ENCODE measurements around the gene CST6. TPM values are rescaled to one million over a fixed set of nuclear protein-coding genes. Genes with fewer than 3 reads are reported as not detected.
A peak's percentile ranks its signal among the peaks of the same experiment; 100 is the strongest.
"Not testable (repeated sequence)": the region's sequence is repeated elsewhere in the genome, so short reads cannot be mapped to it uniquely, and the experiment has no call there.

CST6 gene
- total RNA-seq, 1 donor from 2014 or later: not detected

DNA sequence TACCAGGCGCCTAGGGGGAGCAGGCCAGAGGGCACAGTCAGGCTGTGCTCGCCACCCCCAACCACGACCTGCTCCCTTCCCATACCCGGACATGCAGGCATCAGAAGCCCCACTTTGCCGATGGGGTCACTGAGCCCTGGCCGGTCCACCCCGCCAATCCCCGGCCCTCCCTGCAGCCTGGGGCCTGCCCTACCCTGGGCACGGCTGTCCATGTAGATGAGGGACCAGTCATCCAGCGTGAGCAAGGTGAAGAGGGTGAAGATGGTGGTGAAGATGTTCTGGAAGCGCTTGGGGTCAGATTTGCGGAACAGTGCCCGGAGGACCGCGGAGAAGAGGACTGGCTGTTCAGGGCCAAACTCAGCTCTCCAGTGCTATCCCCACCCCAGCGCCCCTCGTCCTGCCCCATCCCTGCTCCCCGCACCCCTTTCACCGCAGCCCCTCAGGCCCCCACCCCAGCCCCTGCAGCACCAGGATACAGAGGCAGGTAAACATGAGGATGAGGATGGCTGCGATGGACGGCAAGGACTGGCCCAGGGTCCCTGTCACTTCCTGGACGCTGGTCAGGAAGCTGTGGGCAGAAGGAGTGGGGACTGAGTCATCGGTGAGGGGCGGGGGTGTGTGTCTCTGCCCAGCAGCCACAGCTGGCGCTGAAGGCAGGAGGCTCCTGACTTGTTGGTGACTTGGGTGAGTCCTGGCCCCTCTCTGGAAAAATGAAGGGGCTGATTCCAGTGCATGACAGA lies 9.0 kb downstream of the CST6 start:
- no peaks in the 10 kb centered on the region for H3K9me3 Mint-ChIP-seq
- Histone ChIP-seq H3K27me3 (peaks cover 29% of the 10 kb centered on the region), H3K4me1 (no peaks in the 10 kb centered on the region), H3K9ac (no peak overlapping the region), H3K79me2 (ENCODE audit: low read depth) (no peaks in the 10 kb centered on the region), H4K20me1 (ENCODE audit: low read depth) (no peaks in the 10 kb centered on the region), H3K36me3 (no peaks in the 10 kb centered on the region), H3K4me3 (no peak overlapping the region), H3K27ac (no peak overlapping the region), H3K4me2 (no peak overlapping the region), H3F3A (ENCODE audit: low read depth) (no peaks in the 10 kb centered on the region), H3K9me3 (ENCODE audit: low read depth) (no peaks in the 10 kb centered on the region), H2AFZ (replicated peaks) (no peak overlapping the region)
- peaks cover 4% of the 10 kb centered on the region for H3K4me1 Mint-ChIP-seq
- DNase-seq (ENCODE audit: low spot score): no peak
- peaks cover 12% of the 10 kb centered on the region for H3K27me3 Mint-ChIP-seq (ENCODE audit: insufficient read depth, low read depth)
- no peak overlapping the region for H3K27ac Mint-ChIP-seq
- H3K36me3 Mint-ChIP-seq: no peaks in the 10 kb centered on the region
- no peak overlapping the region for H3K4me3 Mint-ChIP-seq
- TF ChIP-seq EZH2phosphoT487 (IDR thresholded peaks at IDR 0.05) (no peak), EZH2 (IDR thresholded peaks at IDR 0.05) (no peak)
- TF ChIP-seq, protein P1, sequence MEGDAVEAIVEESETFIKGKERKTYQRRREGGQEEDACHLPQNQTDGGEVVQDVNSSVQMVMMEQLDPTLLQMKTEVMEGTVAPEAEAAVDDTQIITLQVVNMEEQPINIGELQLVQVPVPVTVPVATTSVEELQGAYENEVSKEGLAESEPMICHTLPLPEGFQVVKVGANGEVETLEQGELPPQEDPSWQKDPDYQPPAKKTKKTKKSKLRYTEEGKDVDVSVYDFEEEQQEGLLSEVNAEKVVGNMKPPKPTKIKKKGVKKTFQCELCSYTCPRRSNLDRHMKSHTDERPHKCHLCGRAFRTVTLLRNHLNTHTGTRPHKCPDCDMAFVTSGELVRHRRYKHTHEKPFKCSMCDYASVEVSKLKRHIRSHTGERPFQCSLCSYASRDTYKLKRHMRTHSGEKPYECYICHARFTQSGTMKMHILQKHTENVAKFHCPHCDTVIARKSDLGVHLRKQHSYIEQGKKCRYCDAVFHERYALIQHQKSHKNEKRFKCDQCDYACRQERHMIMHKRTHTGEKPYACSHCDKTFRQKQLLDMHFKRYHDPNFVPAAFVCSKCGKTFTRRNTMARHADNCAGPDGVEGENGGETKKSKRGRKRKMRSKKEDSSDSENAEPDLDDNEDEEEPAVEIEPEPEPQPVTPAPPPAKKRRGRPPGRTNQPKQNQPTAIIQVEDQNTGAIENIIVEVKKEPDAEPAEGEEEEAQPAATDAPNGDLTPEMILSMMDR (IDR thresholded peaks at IDR 0.05): no peak

- no peak overlapping the region for H3K4me3 ChIP-seq
- Mint-ChIP-seq H3K27ac (peak overlapping the region; percentile 35), H3K4me3 (peak overlapping the region; percentile 7), H3K4me1 (peaks cover 4% of the 10 kb centered on the region), H3K9me3 (no peaks in the 10 kb centered on the region), H3K27me3 (ENCODE audit: insufficient read depth, low read depth) (peaks cover 12% of the 10 kb centered on the region), H3K36me3 (no peaks in the 10 kb centered on the region)
- no peaks in the 10 kb centered on the region for H3K36me3 ChIP-seq
- H4K20me1 ChIP-seq (ENCODE audit: low read depth): no peaks in the 10 kb centered on the region
- no peak overlapping the region for H3K27ac ChIP-seq
- no peaks in the 10 kb centered on the region for H3K9me3 ChIP-seq (ENCODE audit: low read depth)
- H3K79me2 ChIP-seq (ENCODE audit: low read depth): no peaks in the 10 kb centered on the region
- peak; percentile 90 for DNase-seq (ENCODE audit: low spot score)
- no peaks in the 10 kb centered on the region for H3K4me1 ChIP-seq
- H3K27me3 ChIP-seq: peaks cover 29% of the 10 kb centered on the region
- no peak overlapping the region for H3K4me2 ChIP-seq
- H2AFZ ChIP-seq (replicated peaks): peak overlapping the region; percentile 82
- no peak overlapping the region for H3K9ac ChIP-seq
- H3F3A ChIP-seq (ENCODE audit: low read depth): no peaks in the 10 kb centered on the region
- TF ChIP-seq, protein P1 (IDR thresholded peaks at IDR 0.05): peak; percentile 94
- peak; percentile 33 for TF ChIP-seq EZH2phosphoT487 (IDR thresholded peaks at IDR 0.05)
- peak; percentile 71 for TF ChIP-seq EZH2 (IDR thresholded peaks at IDR 0.05)
These were observed 10.8 kb downstream of the CST6 start for GRCh38 chr11:66022401-66023185.

- H2AFZ ChIP-seq (replicated peaks); H3K9me3 Mint-ChIP-seq; H3K27ac Mint-ChIP-seq; H3K27ac ChIP-seq; DNase-seq (ENCODE audit: low spot score); H3K9me3 ChIP-seq (ENCODE audit: low read depth); H3K4me3 ChIP-seq; H3K36me3 Mint-ChIP-seq; H3K4me3 Mint-ChIP-seq; H3K4me1 Mint-ChIP-seq; H3K9ac ChIP-seq; H4K20me1 ChIP-seq (ENCODE audit: low read depth); H3K4me2 ChIP-seq; H3K4me1 ChIP-seq; H3K36me3 ChIP-seq; H3K79me2 ChIP-seq (ENCODE audit: low read depth); H3F3A ChIP-seq (ENCODE audit: low read depth): not testable (repeated sequence)
- H3K27me3 Mint-ChIP-seq (ENCODE audit: insufficient read depth, low read depth): peaks cover 13% of the 10 kb centered on the region
- H3K27me3 ChIP-seq: peaks cover 29% of the 10 kb centered on the region
These were observed 11.3 kb downstream of the CST6 start for GRCh38 chr11:66023186-66023440.

- no peaks in the 10 kb centered on the region for H3K4me1 ChIP-seq
- no peak within 1 kb of the TSS for H3K4me3 ChIP-seq
- no peak for DNase-seq (ENCODE audit: low spot score)
- H3K9me3 ChIP-seq (ENCODE audit: low read depth): no peaks in the 10 kb centered on the region
- Mint-ChIP-seq H3K4me3 (peak within 1 kb of the TSS; percentile 24), H3K9me3 (no peaks in the 10 kb centered on the region), H3K27ac (no peak within 1 kb of the TSS), H3K4me1 (peaks cover 4% of the 10 kb centered on the region), H3K27me3 (ENCODE audit: insufficient read depth, low read depth) (peaks cover 12% of the 10 kb centered on the region), H3K36me3 (no peaks in the 10 kb centered on the region)
- H3K4me2 ChIP-seq: no peak within 1 kb of the TSS
- no peak within 1 kb of the TSS for H3K9ac ChIP-seq
- no peaks in the 10 kb centered on the region for H3K36me3 ChIP-seq
- TF ChIP-seq EZH2phosphoT487 (IDR thresholded peaks at IDR 0.05): no peak
- TF ChIP-seq, protein P1 (IDR thresholded peaks at IDR 0.05): no peak
- H3K27me3 ChIP-seq: peaks cover 29% of the 10 kb centered on the region
- H2AFZ ChIP-seq (replicated peaks): no peak within 1 kb of the TSS
- no peaks in the 10 kb centered on the region for H3K79me2 ChIP-seq (ENCODE audit: low read depth)
- no peak within 1 kb of the TSS for H3K27ac ChIP-seq
- no peaks in the 10 kb centered on the region for H3F3A ChIP-seq (ENCODE audit: low read depth)
- no peaks in the 10 kb centered on the region for H4K20me1 ChIP-seq (ENCODE audit: low read depth)
These were observed 14.3 kb downstream of the CST6 start, which contains the start of gene CATSPER1 for GRCh38 chr11:66026017-66026529. Gene CATSPER1, minus strand, starts transcription at chr11:66026479. Its CDS starts 100 bp downstream, at chr11:66026379.

All from neural progenitor cell (in vitro differentiated cells).